ENCODE data around the gene EGFR.

Gene EGFR

GRCh38 chr7:55190511-55191160 lies 171.8 kb downstream of the EGFR start:
- DNase-seq (ENCODE audit: low read depth) = no peak

- no peak for DNase-seq (ENCODE audit: low read depth)
Observed at GRCh38 chr7:55191161-55191925, 172.5 kb downstream of the EGFR start.

- DNase-seq (ENCODE audit: low read depth) = no peak
Observed at GRCh38 chr7:55191926-55192692, 173.3 kb downstream of the EGFR start.

GRCh38 chr7:55192723-55193122 lies 173.9 kb downstream of the EGFR start:
- peak; percentile 70 for DNase-seq (ENCODE audit: low read depth)

- no peak for DNase-seq (ENCODE audit: low read depth)
Observed at GRCh38 chr7:55193245-55193644, 174.4 kb downstream of the EGFR start.

GRCh38 chr7:55194522-55194921 lies 175.7 kb downstream of the EGFR start:
- no peak for DNase-seq (ENCODE audit: low read depth)

GRCh38 chr7:55198634-55199392 lies 180.0 kb downstream of the EGFR start:
- DNase-seq (ENCODE audit: low read depth) = no peak

- no peak for DNase-seq (ENCODE audit: low read depth)
Observed at GRCh38 chr7:55199418-55199817, 180.6 kb downstream of the EGFR start.

GRCh38 chr7:55200441-55200840 lies 181.6 kb downstream of the EGFR start:
- DNase-seq (ENCODE audit: low read depth) = no peak

GRCh38 chr7:55202150-55202913 lies 183.5 kb downstream of the EGFR start:
- DNase-seq (ENCODE audit: low read depth) = no peak

GRCh38 chr7:55203300-55203699 lies 184.5 kb downstream of the EGFR start:
- DNase-seq (ENCODE audit: low read depth) = no peak

- DNase-seq (ENCODE audit: low read depth) = no peak
Observed at GRCh38 chr7:55205124-55205955, 186.5 kb downstream of the EGFR start.

GRCh38 chr7:55206235-55207029 lies 187.6 kb downstream of the EGFR start:
- DNase-seq (ENCODE audit: low read depth) = no peak

- DNase-seq (ENCODE audit: low read depth) = no peak
Observed at GRCh38 chr7:55207436-55208125, 188.8 kb downstream of the EGFR start.

GRCh38 chr7:55209366-55209765 lies 190.5 kb downstream of the EGFR start:
- DNase-seq (ENCODE audit: low read depth) = no peak

- DNase-seq (ENCODE audit: low read depth) = no peak
Observed at GRCh38 chr7:55210176-55210575, 191.4 kb downstream of the EGFR start.

- no peak for DNase-seq (ENCODE audit: low read depth)
Observed at GRCh38 chr7:55210716-55211115, 191.9 kb downstream of the EGFR start.

GRCh38 chr7:55211726-55212125 lies 192.9 kb downstream of the EGFR start:
- no peak for DNase-seq (ENCODE audit: low read depth)

- no peak for DNase-seq (ENCODE audit: low read depth)
Observed at GRCh38 chr7:55212176-55212575, 193.4 kb downstream of the EGFR start.

All from GM04504 (cell line).